GM12891 (cell line): ENCODE results near the gene DERL2.

Experiments
- DNase-seq: peaks from one replicate; pipeline ENCODE4 v3.0.0; 2011; ENCODE audit warnings: low spot score; ENCODE audit not compliant: insufficient read length
- FAIRE-seq: peaks from 2 replicates; lab custom pipeline; 2011; peaks lifted over from hg19 to GRCh38; lab: Jason Lieb, UNC
- PAX5 ChIP-seq: IDR thresholded peaks from 2 replicates; pipeline ENCODE4 v1.6.1; 2011; ENCODE audit warnings: low read length, moderate library complexity, mild to moderate bottlenecking; ENCODE audit not compliant: insufficient read depth, severe bottlenecking
- POLR2A ChIP-seq: IDR thresholded peaks from 2 replicates; pipeline ENCODE4 v1.6.1; 2011; ENCODE audit warnings: low read depth, low read length, control low read depth
- POLR2AphosphoS5 ChIP-seq: IDR thresholded peaks from 2 replicates; pipeline ENCODE4 v1.6.1; 2011; ENCODE audit warnings: low read depth, low read length, control low read depth
- POU2F2 ChIP-seq: IDR thresholded peaks from 2 replicates; pipeline ENCODE4 v1.6.1; 2011; ENCODE audit warnings: low read depth, mild to moderate bottlenecking, control low read depth, low read length, moderate library complexity
- SPI1 ChIP-seq: IDR thresholded peaks from 2 replicates; pipeline ENCODE4 v1.6.1; 2011; ENCODE audit warnings: low read depth, low read length, control low read depth
- TAF1 ChIP-seq: IDR thresholded peaks from 2 replicates; pipeline ENCODE4 v1.6.1; 2011; ENCODE audit warnings: low read depth, low read length, control low read depth

Gene DERL2

GRCh38 chr17:5501685-5502084 lies 15.7 kb upstream of the DERL2 start:
- FAIRE-seq (no peak), DNase-seq (no peak)
- TF ChIP-seq PAX5 (no peak), SPI1 (no peak), POLR2AphosphoS5 (no peak), TAF1 (no peak)

GRCh38 chr17:5500589-5501391 lies 14.8 kb upstream of the DERL2 start:
- no peak for TF ChIP-seq SPI1
- FAIRE-seq (peak; percentile 85), DNase-seq (peak; percentile 94)

- FAIRE-seq (no peak), DNase-seq (no peak)
- no peak for TF ChIP-seq TAF1
- no peak for TF ChIP-seq POLR2AphosphoS5
- no peak for TF ChIP-seq SPI1
- TF ChIP-seq POU2F2, result no peak
- no peak for TF ChIP-seq POLR2A
- no peak for TF ChIP-seq PAX5
These were observed 14.2 kb upstream of the DERL2 start for GRCh38 chr17:5500247-5500588.

- DNase-seq, result no peak
- no peak for FAIRE-seq
- TF ChIP-seq POU2F2 (no peak), TAF1 (no peak), POLR2AphosphoS5 (no peak), POLR2A (no peak), SPI1 (no peak), PAX5 (no peak)
These were observed 13.7 kb upstream of the DERL2 start for GRCh38 chr17:5499476-5500231.

GRCh38 chr17:5492970-5493369 lies 7.0 kb upstream of the DERL2 start:
- FAIRE-seq, result no peak
- no peak for TF ChIP-seq TAF1
- no peak for TF ChIP-seq POU2F2
- no peak for TF ChIP-seq PAX5
- TF ChIP-seq POLR2A, result no peak
- no peak for TF ChIP-seq SPI1
- TF ChIP-seq POLR2AphosphoS5, result no peak
- DNase-seq, result no peak

- TF ChIP-seq TAF1 (no peak), POLR2AphosphoS5 (no peak), POLR2A (no peak), PAX5 (no peak), SPI1 (no peak), POU2F2 (no peak)
- DNase-seq (no peak), FAIRE-seq (no peak)
These were observed 2.8 kb upstream of the DERL2 start for GRCh38 chr17:5488752-5489151.

GRCh38 chr17:5486206-5487124 lies 487 bp upstream of the DERL2 start, which contains the start of gene MIS12:
Gene MIS12, plus strand, starts transcription at chr17:5486566. Its CDS starts 2,297 bp downstream, at chr17:5488863.
- TF ChIP-seq POU2F2 (peak; percentile 19; the same call in 1 of the 2 replicates), TAF1 (peak; percentile 54; the same call in 1 of the 2 replicates), SPI1 (no peak), POLR2AphosphoS5 (peak; percentile 87), POLR2A (peak; percentile 83), PAX5 (no peak)
- peak; percentile 89 for DNase-seq
- FAIRE-seq, result peak; percentile 95

GRCh38 chr17:5481451-5481850 lies 4.5 kb downstream of the DERL2 start:
- TF ChIP-seq POLR2AphosphoS5, result no peak
- no peak for TF ChIP-seq TAF1
- no peak for TF ChIP-seq PAX5
- no peak for TF ChIP-seq POU2F2
- no peak for TF ChIP-seq POLR2A
- no peak for TF ChIP-seq SPI1
- DNase-seq (no peak), FAIRE-seq (no peak)

GRCh38 chr17:5480962-5481361 lies 5.0 kb downstream of the DERL2 start:
- DNase-seq (no peak), FAIRE-seq (no peak)
- no peak for TF ChIP-seq POLR2A
- no peak for TF ChIP-seq PAX5
- no peak for TF ChIP-seq POLR2AphosphoS5
- TF ChIP-seq TAF1, result no peak
- TF ChIP-seq POU2F2, result no peak
- no peak for TF ChIP-seq SPI1
